K562 (cell line): ENCODE data around the gene PHTF2. TPM values are rescaled to one million over a fixed set of nuclear protein-coding genes. Genes with fewer than 3 reads are reported as not detected.
A peak's percentile ranks its signal among the peaks of the same experiment; 100 is the strongest.

ENCODE experiments used
- ATAC-seq: fragments of 200-7000 bp; cut with Tn5 transposase; 3 replicates; pipeline ENCODE4 v1.9.1; 2020; ENCODE audit warnings: moderate library complexity
- BruUV-seq: library from RNA; stranded (reverse); fragments of 400-500 nt; replicated peaks from 2 replicates; lab custom pipeline; 2021; lab: Mats Ljungman, UMichigan
- CTCF ChIA-PET: fragments of 300-600 bp; formaldehyde crosslinking; extraction: SDS; loops from one replicate; lab custom pipeline; 2021; ENCODE audit warnings: low intra/inter-chr PET ratio; lab: Yijun Ruan, JAX
- POLR2A ChIA-PET: fragments of 300-600, 350-650 bp; sonication (Branson Sonifier 250); formaldehyde crosslinking; extraction: SDS; loops from one replicate; lab custom pipeline; 2021; ENCODE audit warnings: antibody characterized with exemption, inconsistent platforms; lab: Yijun Ruan, JAX
- DNase-seq, 4 experiments: peaks; one replicate each; pipeline versions ENCODE4 v3.0.0 to v3.0.0-alpha.2; 2011 to 2018; ENCODE audit warnings: low spot score in 3 of 4, mixed read lengths in 3 of 4; ENCODE audit errors: extremely low read depth in 1 of 4
- FAIRE-seq: peaks from 2 replicates; lab custom pipeline; 2011; peaks lifted over from hg19 to GRCh38; lab: Jason Lieb, UNC
- H2AFZ ChIP-seq: 2 replicates; pipeline ENCODE4 v1.6.0; 2011; ENCODE audit warnings: low read depth, low read length, control low read depth, inconsistent platforms
- H3K27ac ChIP-seq: fragments of 200-600 bp; 3 replicates; pipeline ENCODE4 v1.8.0; 2011; ENCODE audit warnings: low read depth, mild to moderate bottlenecking, control low read depth, inconsistent platforms, low read length, moderate library complexity, mixed read lengths; ENCODE audit errors: extremely low read depth
- H3K27me3 ChIP-seq, 2 experiments: fragments of 300-600 bp in 1 of 2; 2 replicates in 1 of 2; 3 replicates in 1 of 2; pipeline versions ENCODE4 v1.6.0 to v1.8.0; 2011; ENCODE audit warnings: inconsistent platforms in 2 of 2, low read length in 2 of 2, mild to moderate bottlenecking in 1 of 2, mixed read lengths in 1 of 2, moderate library complexity in 1 of 2; ENCODE audit not compliant: control insufficient read depth in 2 of 2, insufficient read depth in 2 of 2
- H3K36me3 ChIP-seq: fragments of 300-600 bp; 3 replicates; pipeline ENCODE4 v1.8.0; 2011; ENCODE audit warnings: mild to moderate bottlenecking, low read length, inconsistent platforms; ENCODE audit not compliant: control insufficient read depth, insufficient read depth
- H3K4me1 ChIP-seq, 2 experiments: fragments of 200-600 bp in 1 of 2; replicated peaks in 1 of 2; 2 replicates in 1 of 2; 3 replicates in 1 of 2; pipeline versions ENCODE4 v1.5.1 to v1.8.0; 2011; ENCODE audit warnings: inconsistent platforms in 2 of 2, low read length in 2 of 2, mild to moderate bottlenecking in 1 of 2, mixed read lengths in 1 of 2, moderate library complexity in 1 of 2; ENCODE audit not compliant: control insufficient read depth in 2 of 2, insufficient read depth in 2 of 2
- H3K4me2 ChIP-seq: 2 replicates; pipeline ENCODE4 v1.6.1; 2011; ENCODE audit warnings: low read length, control low read depth, inconsistent platforms, mixed read lengths; ENCODE audit not compliant: insufficient read depth
- H3K4me3 ChIP-seq: fragments of 200-600 bp; sonication (generic), shearing (Covaris generic); 2 replicates; pipeline ENCODE4 v1.5.1; 2016; ENCODE audit warnings: control low read depth, inconsistent platforms
- H3K79me2 ChIP-seq: fragments of 200-600 bp; 3 replicates; pipeline ENCODE4 v1.8.0; 2011; ENCODE audit warnings: low read length, inconsistent platforms; ENCODE audit not compliant: control insufficient read depth, insufficient read depth
- H3K9ac ChIP-seq, 2 experiments: 2 replicates each; pipeline versions ENCODE4 v1.6.0 to v1.6.1; 2011; ENCODE audit warnings: low read depth in 2 of 2, low read length in 2 of 2, control low read depth in 1 of 2, inconsistent platforms in 1 of 2, mild to moderate bottlenecking in 1 of 2, mixed read lengths in 1 of 2; ENCODE audit not compliant: insufficient read depth in 1 of 2
- H3K9me1 ChIP-seq: one replicate; pipeline ENCODE4 v1.6.0; 2011; ENCODE audit warnings: inconsistent platforms, mild to moderate bottlenecking, low read length, moderate library complexity; ENCODE audit not compliant: control insufficient read depth, insufficient read depth
- H3K9me3 ChIP-seq: replicated peaks from 2 replicates; pipeline ENCODE4 v1.5.1; 2011; ENCODE audit warnings: low read depth, low read length, inconsistent platforms; ENCODE audit not compliant: control insufficient read depth, insufficient read depth
- H4K20me1 ChIP-seq: replicated peaks from 2 replicates; pipeline ENCODE4 v1.6.1; 2011; ENCODE audit warnings: low read length, inconsistent platforms, mixed read lengths; ENCODE audit not compliant: control insufficient read depth, insufficient read depth
- BHLHE40 ChIP-seq: IDR thresholded peaks from 2 replicates; pipeline ENCODE4 v1.6.1; 2011; ENCODE audit warnings: low read length, improper control_type of control experiment
- CHD4 ChIP-seq: fragments of 200-600 bp; sonication (generic); IDR thresholded peaks from 3 replicates; pipeline ENCODE4 v1.6.1; 2012; ENCODE audit warnings: low read depth, mild to moderate bottlenecking, mixed read lengths, low read length, inconsistent platforms; ENCODE audit not compliant: insufficient read depth, insufficient replicate concordance, poor library complexity, severe bottlenecking
- CXXC5 ChIP-seq: fragments of 250-450 bp; sonication (Bioruptor Pico); IDR thresholded peaks from 2 replicates; pipeline ENCODE4 v1.8.0; 2022; ENCODE audit warnings: inconsistent platforms, mild to moderate bottlenecking, moderate library complexity
- GTF2E2 ChIP-seq: fragments of 200-800 bp; sonication (Bioruptor generic); IDR thresholded peaks from 2 replicates; pipeline ENCODE4 v1.6.1; 2016; ENCODE audit warnings: missing genetic modification characterization, missing compliant biosample characterization
- IFI16 ChIP-seq: fragments of 250-450 bp; sonication (Bioruptor Pico); IDR thresholded peaks from 2 replicates; pipeline ENCODE4 v2.1.2; 2022; ENCODE audit warnings: mild to moderate bottlenecking, inconsistent platforms
- L3MBTL2 ChIP-seq: fragments of 450-650 bp; IDR thresholded peaks from 2 replicates; pipeline ENCODE4 v1.6.1; 2016; ENCODE audit warnings: mild to moderate bottlenecking, moderate library complexity
- MECOM ChIP-seq: fragments of 250-450 bp; sonication (Bioruptor Pico); IDR thresholded peaks from 2 replicates; pipeline ENCODE4 v1.8.0; 2022; ENCODE audit warnings: inconsistent platforms
- SP2 ChIP-seq: IDR thresholded peaks from 2 replicates; pipeline ENCODE4 v1.6.1; 2011; ENCODE audit warnings: mild to moderate bottlenecking, low read depth, low read length, moderate library complexity; ENCODE audit not compliant: poor library complexity, severe bottlenecking; ENCODE audit errors: extremely low read depth
- TARDBP ChIP-seq: fragments of 450-650 bp; IDR thresholded peaks from 2 replicates; pipeline ENCODE4 v1.6.1; 2016
- ZNF436 ChIP-seq: fragments of 250-450, 450-650 bp; sonication (Bioruptor Pico); formaldehyde crosslinking; IDR thresholded peaks from 2 replicates; pipeline ENCODE4 v1.7.0; 2020; ENCODE audit warnings: mild to moderate bottlenecking
- WGBS: fragments of 100-300 bp; shearing (Covaris generic); methylation state at CpG from one replicate; pipeline ENCODE4 v1.1.6; 2016; ENCODE audit warnings: low coverage, mixed read lengths; ENCODE audit not compliant: insufficient coverage; ENCODE audit errors: missing lambda C conversion rate; 5-methylcytosine and 5-hydroxymethylcytosine counted together
- in situ Hi-C: fragments of 300-500 bp; cut with MboI; formaldehyde crosslinking; loops from 4 replicates; pipeline ENCODE4 v1.15.0; 2018; ENCODE audit warnings: inconsistent platforms, mixed read lengths
- intact Hi-C: fragments of 100-400 bp; cut with micrococcal nuclease; formaldehyde crosslinking; loops from 2 replicates; pipeline ENCODE4 v1.14.2; 2022
- polyA plus RNA-seq, 8 experiments: library from polyadenylated mRNA; depleted of rRNA in 4 of 8; stranded (reverse) in 5 of 8; unstranded in 3 of 8; fragments of >200 nt; fragmentation: Nextera tagmentation in 2 of 8; fragmentation: Illumina TruSeq in 1 of 8; extraction: Ambion mirVana in 2 of 8; extraction: Trizol in 1 of 8; gene quantifications; 2 replicates each; pipeline versions ENCODE4 v1.2.1 to v1.2.3, GENCODE V29; 2011 to 2014; ENCODE audit warnings: inconsistent platforms in 1 of 8, missing spikeins in 1 of 8
- total RNA-seq, 7 experiments: library from RNA; depleted of rRNA in 6 of 7; stranded (reverse); fragments of >200 nt in 6 of 7; fragmentation: Illumina TruSeq in 2 of 7; extraction: Trizol in 2 of 7; gene quantifications; 2 replicates each; pipeline versions ENCODE4 v1.2.1 to v1.2.3, GENCODE V29; 2011 to 2021; ENCODE audit warnings: low replicate concordance in 1 of 7
- TF ChIP-seq, protein P1 (sequence below): fragments of 450-650 bp; IDR thresholded peaks from 2 replicates; pipeline ENCODE4 v1.6.1; 2014; ENCODE audit warnings: low read depth, mild to moderate bottlenecking, moderate library complexity, borderline replicate concordance
- TF ChIP-seq, protein P2 (sequence below): fragments of 250-450 bp; sonication (Bioruptor Pico); IDR thresholded peaks from 2 replicates; pipeline ENCODE4 v1.5.0; 2021; ENCODE audit warnings: mild to moderate bottlenecking, moderate library complexity

PHTF2 gene
- total and polyA plus RNA-seq, 9 of the 15 experiments (the other 6 are each of a cell fraction or from before 2014, with no cell fraction given): 17.9 to 43.6 (median 25.4) TPM

DNA sequence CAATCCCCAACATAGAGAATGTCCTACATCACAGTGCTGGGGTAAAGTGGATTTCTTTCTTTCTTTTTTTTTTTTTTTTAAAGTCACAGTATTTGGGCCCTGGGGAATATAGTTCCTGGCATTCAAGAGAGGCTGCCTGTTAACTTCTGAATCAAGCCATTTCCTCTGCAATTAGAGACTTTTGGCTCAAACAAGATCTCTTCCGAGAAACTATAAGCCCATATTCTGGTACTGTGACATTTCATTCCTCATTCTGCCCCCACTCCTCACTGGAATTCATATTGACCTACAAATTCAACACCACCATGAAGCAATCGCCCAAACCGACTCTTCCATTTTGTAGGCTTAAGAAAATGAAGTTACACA lies 187.4 kb downstream of the PHTF2 start:
- in situ Hi-C loops: no loop called here

DNA sequence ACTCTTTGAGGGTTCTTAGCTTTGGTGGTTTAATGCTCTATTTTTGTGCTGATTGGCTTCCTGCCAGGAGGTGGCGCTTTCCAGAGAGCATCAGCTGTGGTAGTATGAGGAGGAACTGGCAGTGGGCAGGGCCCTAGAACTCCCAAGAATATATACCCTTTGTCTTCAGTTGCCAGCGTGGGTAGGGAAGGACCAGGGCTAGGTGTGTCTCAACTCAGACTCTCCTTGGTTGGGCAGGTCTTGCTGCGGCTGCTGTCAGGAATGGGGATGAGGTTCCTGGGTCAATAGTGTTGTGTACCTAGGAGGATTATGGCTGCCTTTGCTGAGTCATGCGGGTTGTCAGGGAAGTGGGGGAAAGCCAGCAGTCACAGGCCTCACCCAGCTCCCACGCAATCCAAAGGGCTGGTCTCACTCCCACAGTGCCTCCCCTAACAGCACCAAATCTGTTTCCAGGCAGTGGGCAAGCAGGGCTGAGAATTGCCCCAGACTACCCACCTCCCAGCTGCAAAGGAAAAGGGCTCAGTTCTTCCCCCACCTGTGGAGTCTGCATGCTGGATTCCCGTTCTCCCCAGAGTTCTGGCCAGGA lies 191.5 kb downstream of the PHTF2 start:
- Histone ChIP-seq H3K27me3 (no peaks in the 10 kb centered on the region), H3K9me3 (0 out of 2 replicates have a peak, but pooled peaks cover 3% of the 10 kb centered on the region), H3K4me3 (no peak overlapping the region), H3K79me2 (no peaks in the 10 kb centered on the region), H3K9me1 (no peaks in the 10 kb centered on the region), H4K20me1 (no peaks in the 10 kb centered on the region), H3K27ac (peak overlapping the region; percentile 77), H3K4me2 (peak overlapping the region; percentile 64), H3K36me3 (no peaks in the 10 kb centered on the region), H3K4me1 (peaks cover 8 to 21% of the 10 kb centered on the region in 2 experiments; a peak in 4 of 5 replicates), H3K9ac (no peak overlapping the region; a peak in 1 of 4 replicates), H2AFZ (peak overlapping the region; percentile 95)
- BruUV-seq: TSS peak; percentile 77
- ChIA-PET POLR2A (interaction anchor here (0.6 kb wide), 2 partner anchors 155 to 174 kb away, joined by 3 to 5 read pairs; no protein-coding TSS in a partner anchor), CTCF (no interaction called here)
- ATAC-seq (peak; percentile 75), DNase-seq (peak; percentile 45 to 80 (median 52)), FAIRE-seq (peak; percentile 82)
- WGBS: 16% methylated on average over 6 of the region's 6 CpGs
- in situ Hi-C loops (no loop called here), intact Hi-C loops (no loop called here)
- TF ChIP-seq, protein P1, sequence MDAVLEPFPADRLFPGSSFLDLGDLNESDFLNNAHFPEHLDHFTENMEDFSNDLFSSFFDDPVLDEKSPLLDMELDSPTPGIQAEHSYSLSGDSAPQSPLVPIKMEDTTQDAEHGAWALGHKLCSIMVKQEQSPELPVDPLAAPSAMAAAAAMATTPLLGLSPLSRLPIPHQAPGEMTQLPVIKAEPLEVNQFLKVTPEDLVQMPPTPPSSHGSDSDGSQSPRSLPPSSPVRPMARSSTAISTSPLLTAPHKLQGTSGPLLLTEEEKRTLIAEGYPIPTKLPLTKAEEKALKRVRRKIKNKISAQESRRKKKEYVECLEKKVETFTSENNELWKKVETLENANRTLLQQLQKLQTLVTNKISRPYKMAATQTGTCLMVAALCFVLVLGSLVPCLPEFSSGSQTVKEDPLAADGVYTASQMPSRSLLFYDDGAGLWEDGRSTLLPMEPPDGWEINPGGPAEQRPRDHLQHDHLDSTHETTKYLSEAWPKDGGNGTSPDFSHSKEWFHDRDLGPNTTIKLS: no peak
- TF ChIP-seq ZNF436 (CRISPR knock-in tag) (no peak), IFI16 (CRISPR knock-in tag) (no peak), TARDBP (no peak), BHLHE40 (peak; percentile 21; the same call in 1 of the 2 replicates), CXXC5 (CRISPR knock-in tag) (peak; percentile 70), SP2 (no peak), GTF2E2 (tag) (no peak)
- TF ChIP-seq, protein P2, sequence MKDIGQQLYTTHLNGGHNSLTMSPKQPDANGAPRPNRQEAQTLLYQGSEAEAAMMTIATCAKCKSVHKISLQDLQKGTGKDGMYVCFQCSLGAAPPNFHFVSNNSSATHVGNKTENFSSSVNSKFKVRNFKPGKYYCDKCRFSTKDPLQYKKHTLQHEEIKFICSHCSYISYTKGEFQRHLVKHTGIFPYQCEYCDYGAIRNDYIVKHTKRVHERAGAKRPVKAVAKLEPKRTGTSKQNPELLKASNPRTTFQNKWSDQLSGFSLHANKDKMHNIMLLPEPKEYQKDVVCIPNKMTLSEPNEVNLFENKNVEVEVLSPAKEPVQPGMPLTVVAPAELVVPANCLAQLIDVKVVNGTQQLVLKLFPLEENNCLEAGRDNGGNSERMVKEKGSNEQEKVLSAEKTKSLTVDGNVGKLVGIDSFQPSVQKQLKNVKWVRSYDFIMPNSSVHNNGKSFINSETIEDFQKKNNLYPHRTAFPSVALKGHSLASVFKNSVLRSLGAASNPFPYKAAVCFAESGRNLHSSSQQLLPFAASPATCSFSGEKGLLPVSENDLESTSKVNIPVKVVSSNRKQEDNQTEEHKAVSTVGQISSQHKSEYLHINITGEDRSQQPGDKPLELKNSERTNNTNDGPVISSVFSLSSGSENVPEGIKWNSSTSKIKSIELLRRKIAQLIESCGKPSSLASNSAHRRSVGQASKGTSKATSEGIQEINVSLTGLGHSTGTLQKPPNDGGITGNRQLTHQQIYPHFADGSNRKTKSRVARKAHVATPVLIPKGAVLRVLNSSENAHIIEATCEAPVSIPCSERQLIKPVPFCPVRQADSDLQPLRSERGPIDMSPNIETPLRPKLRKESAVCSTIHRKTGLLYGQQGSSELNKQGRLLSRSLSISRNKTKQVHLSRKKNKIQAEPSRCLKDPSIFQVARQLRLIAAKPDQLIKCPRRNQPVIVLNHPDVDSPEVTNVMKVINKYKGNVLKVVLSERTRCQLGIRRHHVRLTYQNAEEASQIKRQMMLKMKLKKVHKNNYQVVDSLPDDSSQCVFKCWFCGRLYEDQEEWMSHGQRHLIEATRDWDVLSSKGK (CRISPR knock-in tag): no peak

More for the DNA sequence above, 187.4 kb downstream of the PHTF2 start:
- Histone ChIP-seq H3K27me3 (no peaks in the 10 kb centered on the region), H2AFZ (peak overlapping the region; percentile 69), H3K4me1 (peaks cover 8 to 23% of the 10 kb centered on the region in 2 experiments; a peak in 4 of 5 replicates), H3K4me2 (no peak overlapping the region), H3K27ac (no peak overlapping the region), H3K79me2 (no peaks in the 10 kb centered on the region), H3K36me3 (no peaks in the 10 kb centered on the region), H3K9ac (no peak overlapping the region), H3K4me3 (no peak overlapping the region), H3K9me3 (0 out of 2 replicates have a peak, but pooled peaks cover 3% of the 10 kb centered on the region), H4K20me1 (no peaks in the 10 kb centered on the region), H3K9me1 (no peaks in the 10 kb centered on the region)
- DNase-seq (no peak), FAIRE-seq (no peak), ATAC-seq (no peak)
- intact Hi-C loops: no loop called here
- CTCF ChIA-PET: no interaction called here
- POLR2A ChIA-PET: interaction anchor here (0.6 kb wide), 1 partner anchor 32 kb away, joined by 4 read pairs; no protein-coding TSS in a partner anchor
- BruUV-seq: no TSS peak
- TF ChIP-seq CHD4: no peak
- TF ChIP-seq L3MBTL2: no peak
- TF ChIP-seq MECOM (CRISPR knock-in tag): no peak
- WGBS: 48% methylated on average over 3 of the region's 3 CpGs
